ENCODE measurements around the gene KIF25.

KIF25 gene

DNA sequence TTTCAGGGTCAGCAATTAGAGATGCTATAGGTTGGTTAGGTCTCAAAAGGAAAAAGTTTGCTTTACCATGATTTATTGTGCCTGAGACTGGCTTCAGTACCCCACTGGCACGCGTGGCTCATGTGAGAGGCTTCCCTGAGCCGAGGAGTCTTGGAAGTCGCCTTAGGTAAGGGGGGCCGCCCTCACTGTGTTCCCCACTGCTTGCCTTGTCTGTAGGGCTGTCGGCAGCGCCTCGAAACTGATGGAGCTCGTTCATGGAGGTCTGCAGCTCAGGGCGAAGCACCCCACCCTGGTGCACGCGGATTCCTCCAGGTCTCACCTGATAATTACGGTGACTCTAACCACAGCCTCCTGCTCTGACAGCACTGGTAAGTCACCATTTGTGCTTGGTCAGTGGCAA is 42.4 kb downstream of the KIF25 start:
- TF ChIP-seq, protein P1, sequence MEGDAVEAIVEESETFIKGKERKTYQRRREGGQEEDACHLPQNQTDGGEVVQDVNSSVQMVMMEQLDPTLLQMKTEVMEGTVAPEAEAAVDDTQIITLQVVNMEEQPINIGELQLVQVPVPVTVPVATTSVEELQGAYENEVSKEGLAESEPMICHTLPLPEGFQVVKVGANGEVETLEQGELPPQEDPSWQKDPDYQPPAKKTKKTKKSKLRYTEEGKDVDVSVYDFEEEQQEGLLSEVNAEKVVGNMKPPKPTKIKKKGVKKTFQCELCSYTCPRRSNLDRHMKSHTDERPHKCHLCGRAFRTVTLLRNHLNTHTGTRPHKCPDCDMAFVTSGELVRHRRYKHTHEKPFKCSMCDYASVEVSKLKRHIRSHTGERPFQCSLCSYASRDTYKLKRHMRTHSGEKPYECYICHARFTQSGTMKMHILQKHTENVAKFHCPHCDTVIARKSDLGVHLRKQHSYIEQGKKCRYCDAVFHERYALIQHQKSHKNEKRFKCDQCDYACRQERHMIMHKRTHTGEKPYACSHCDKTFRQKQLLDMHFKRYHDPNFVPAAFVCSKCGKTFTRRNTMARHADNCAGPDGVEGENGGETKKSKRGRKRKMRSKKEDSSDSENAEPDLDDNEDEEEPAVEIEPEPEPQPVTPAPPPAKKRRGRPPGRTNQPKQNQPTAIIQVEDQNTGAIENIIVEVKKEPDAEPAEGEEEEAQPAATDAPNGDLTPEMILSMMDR (IDR thresholded peaks at IDR 0.05; ENCODE audit: extremely low read depth, missing control alignments): no peak
- no peak for DNase-seq (ENCODE audit: low spot score)

DNA sequence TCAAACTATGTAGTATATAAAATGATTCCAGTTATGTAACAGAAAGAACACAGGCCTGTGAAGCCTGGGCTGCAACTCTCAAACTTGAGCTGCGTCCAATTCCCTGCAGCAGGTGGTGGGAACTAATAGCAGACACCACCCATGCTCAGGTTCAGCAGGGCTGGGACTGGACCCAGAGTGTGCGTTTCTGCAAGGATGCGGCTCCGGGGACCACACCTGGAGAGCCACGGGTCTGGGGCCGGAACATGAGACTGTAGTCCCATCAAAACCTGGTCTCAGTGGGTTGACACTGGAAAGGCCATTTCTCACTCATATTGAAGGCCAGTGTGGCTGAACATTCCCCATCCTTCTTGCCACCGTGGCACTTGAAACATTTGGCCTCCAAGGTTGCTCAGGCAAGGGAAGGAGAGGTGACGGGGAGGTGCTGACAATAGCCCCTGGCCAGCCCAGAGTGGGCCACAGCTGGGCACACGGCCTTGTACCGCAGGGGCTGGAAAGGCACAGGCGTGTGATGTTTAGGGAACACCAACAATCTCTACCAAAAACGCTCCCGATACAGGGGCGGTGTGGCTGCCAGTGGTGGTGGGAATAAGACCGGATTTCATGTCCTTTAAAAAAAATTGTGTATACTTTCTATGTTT is 43.5 kb downstream of the KIF25 start:
- TF ChIP-seq, protein P1 (IDR thresholded peaks at IDR 0.05; ENCODE audit: extremely low read depth, missing control alignments): no peak
- DNase-seq (ENCODE audit: low spot score): no peak

DNA sequence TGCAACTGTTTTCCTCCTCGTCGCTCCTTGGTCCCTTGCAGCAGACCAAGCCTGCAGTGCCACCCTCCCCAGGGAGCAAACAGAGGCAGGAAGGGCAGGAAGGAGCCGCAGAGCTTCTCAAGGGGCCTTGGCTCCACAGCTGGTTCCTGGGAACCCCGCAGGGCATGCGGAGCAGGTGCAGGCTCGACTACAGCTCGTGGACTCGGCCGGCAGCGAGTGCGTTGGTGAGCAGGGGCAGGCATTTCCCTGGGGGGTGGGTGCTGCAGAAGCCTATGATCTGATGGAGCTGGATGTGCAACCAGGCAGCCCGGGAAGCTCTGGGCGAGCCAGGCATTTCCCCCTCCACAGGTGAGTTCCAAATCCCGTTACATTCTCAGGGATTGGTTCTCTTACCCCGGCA is 44.5 kb downstream of the KIF25 start:
- TF ChIP-seq, protein P1 (IDR thresholded peaks at IDR 0.05; ENCODE audit: extremely low read depth, missing control alignments): no peak
- no peak for DNase-seq (ENCODE audit: low spot score)

DNA sequence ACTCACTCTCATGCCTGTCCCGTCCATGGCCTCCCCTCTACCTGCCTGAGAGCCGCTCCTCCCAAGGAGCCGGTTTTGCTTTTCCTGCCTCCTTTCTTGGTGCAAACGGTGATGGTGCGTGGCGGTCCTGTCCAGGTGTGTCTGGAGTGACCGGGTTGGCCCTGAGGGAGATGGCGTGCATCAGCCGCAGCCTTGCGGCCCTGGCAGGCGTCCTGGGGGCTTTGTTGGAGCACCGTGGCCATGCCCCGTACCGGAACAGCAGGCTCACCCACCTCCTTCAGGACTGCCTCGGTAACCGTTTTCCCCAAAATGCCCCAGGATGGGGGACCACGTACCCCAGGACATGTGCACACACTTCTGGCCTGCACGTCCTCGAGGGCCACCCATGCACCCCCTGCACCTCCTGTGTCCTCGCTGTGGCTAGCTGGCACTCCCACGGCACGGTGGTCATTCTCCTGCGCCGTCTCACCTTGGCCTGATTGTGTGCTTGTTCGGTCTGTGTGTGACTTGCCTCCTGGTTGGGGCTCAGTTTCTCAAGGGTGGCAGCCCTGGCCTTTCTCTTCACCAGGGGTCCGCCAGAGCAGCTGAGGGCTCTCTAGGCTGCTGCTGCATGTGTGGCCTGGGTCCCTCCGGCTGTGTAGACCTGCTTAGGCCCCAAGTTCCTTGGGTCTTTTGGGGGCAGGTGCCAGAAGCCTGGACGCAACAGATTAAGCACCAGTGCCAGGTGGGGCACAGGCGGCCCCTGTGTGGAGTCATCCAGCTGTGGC is 45.1 kb downstream of the KIF25 start:
- TF ChIP-seq, protein P1 (IDR thresholded peaks at IDR 0.05; ENCODE audit: extremely low read depth, missing control alignments): no peak

DNA sequence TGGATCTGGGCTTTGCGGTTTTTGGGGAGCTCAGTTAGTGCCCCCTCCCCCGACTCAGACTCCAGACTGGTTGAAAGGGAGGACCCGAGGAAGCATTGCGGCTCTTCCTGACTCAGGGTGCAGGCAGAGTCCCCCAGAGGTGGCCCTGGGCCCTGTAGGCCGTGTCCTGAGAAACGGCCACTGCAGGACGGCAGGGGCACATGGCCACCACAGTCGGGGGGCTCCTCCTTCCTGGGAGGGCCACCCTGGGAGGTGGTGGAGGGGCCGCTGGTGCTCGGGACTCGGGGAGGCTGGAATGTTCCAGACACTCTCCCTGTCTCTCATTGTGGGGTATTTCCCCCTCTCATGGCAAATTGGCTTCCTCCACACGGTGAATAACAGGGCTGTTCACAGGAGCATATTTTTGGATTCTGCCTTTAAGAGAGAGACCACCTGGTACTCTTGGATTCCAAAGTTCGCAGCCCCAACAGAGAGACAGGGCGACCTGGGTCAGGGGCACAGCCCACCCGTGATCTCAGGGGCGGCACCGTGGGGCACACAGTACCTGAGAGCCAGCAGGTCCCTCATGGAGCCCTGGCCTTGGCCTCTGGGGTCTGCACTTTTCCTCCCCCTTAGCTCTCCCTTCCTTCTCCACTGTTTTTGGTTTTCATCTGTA is 45.8 kb downstream of the KIF25 start:
- TF ChIP-seq, protein P1 (IDR thresholded peaks at IDR 0.05; ENCODE audit: extremely low read depth, missing control alignments): no peak
- DNase-seq (ENCODE audit: low spot score): no peak

More for the DNA sequence above, 45.1 kb downstream of the KIF25 start:
- DNase-seq (ENCODE audit: low spot score): no peak

DNA sequence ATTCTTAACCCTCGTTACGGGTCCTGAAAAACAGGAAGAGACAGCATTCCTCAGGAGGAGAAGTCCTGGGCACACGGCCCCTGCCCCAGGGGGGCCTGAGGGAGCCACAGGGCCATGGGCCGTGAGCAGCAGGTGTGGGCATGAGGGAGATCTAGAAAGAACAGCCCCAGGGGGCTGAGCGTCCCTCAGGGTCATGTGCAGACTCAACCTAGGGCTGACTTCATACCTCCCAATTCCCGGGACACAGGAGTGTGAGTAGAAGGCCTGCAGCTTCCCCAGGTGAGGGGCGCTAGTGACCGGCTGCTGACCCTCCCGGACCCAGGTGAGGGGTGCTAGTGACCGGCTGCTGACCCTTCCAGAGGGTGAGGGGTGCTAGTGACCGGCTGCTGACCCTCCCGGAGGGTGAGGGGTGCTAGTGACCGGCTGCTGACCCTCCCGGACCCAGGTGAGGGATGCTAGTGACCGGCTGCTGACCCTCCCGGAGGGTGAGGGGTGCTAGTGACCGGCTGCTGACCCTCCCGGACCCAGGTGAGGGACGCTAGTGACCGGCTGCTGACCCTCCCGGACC is 46.5 kb downstream of the KIF25 start:
- DNase-seq (ENCODE audit: low spot score): no peak
- TF ChIP-seq, protein P1 (IDR thresholded peaks at IDR 0.05; ENCODE audit: extremely low read depth, missing control alignments): no peak
